Colonic mucosa (tissue), 4 donors: ENCODE results near the gene LRRC17. TPM values are rescaled to one million over a fixed set of nuclear protein-coding genes. Genes with fewer than 3 reads are reported as not detected.

Source experiments
- DNase-seq: peaks from one replicate; pipeline ENCODE4 v3.0.0-alpha.2; 2020
- H3K27ac ChIP-seq: fragments of 200-600 bp; one replicate; pipeline ENCODE4 v1.8.0; 2021
- H3K27me3 ChIP-seq: fragments of 200-600 bp; one replicate; pipeline ENCODE4 v1.8.0; 2021
- H3K36me3 ChIP-seq: fragments of 200-600 bp; one replicate; pipeline ENCODE4 v1.8.0; 2021
- H3K4me1 ChIP-seq: fragments of 200-600 bp; one replicate; pipeline ENCODE4 v1.8.0; 2021; ENCODE audit warnings: mild to moderate bottlenecking
- H3K4me3 ChIP-seq: fragments of 200-600 bp; one replicate; pipeline ENCODE4 v1.8.0; 2021
- H3K9ac ChIP-seq, 2 donors: one replicate each; pipeline ENCODE4 v1.7.0; 2013; ENCODE audit warnings: control low read depth in 2 of 2, low read depth in 2 of 2, low read length in 2 of 2
- H3K9me3 ChIP-seq: fragments of 200-600 bp; one replicate; pipeline ENCODE4 v1.8.0; 2021
- intact Hi-C: fragments of 100-400 bp; cut with DNase I; formaldehyde crosslinking; loops from one replicate; pipeline ENCODE4 v1.14.1; 2022
- total RNA-seq, 2 donors: library from RNA; stranded (reverse); fragmentation: NEBNext Ultra II Directional in 1 of 2; extraction: Animal tissue kit (Norgen Biotek cat#: 25700) in 1 of 2; gene quantifications; one replicate each; pipeline ENCODE4 v1.2.1, GENCODE V29; 2021
- TF ChIP-seq, protein P1 (sequence below): fragments of 200-600 bp; IDR thresholded peaks from one replicate; pipeline ENCODE4 v1.8.0; 2022; ENCODE audit warnings: antibody characterized with exemption, mild to moderate bottlenecking
- donor health status: healthy.
- donor health status: DM: no; HTN: no; CAD: no.
- donor health status: DM: no; HTN: no; CAD: no.

Gene LRRC17
- total RNA-seq, 2 donors from 2014 or later = 0.91 to 1.1 TPM

DNA sequence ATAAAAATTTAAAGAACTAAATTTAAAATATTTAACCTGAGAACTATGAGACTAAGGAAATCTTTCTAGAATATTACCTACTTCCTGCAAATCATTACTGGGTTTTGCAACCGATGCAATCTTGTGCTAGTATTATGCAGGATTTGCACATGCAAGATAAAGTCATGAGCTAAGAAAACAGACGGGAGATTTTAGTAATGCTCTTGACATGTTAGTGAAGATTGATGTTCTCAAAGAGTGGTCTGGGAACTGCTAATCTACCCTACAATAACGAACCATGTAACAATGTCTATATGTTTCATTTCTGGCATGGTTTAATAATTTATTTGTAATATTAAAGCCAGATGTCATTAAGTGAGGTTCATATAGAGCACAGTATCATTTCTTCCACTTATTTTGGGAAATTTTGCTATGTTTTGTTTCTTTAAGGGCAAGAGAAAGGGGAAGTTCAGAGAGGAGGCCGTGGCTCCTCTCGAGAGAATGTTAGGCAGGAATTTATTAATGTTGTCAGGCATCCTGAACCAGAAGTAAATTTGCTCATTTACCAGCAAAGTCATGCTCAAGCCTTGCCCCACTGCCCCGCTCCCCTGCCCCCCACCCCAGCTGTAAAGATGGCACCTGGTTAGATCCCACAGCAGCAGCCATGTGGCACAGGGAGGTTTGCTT, 22.8 kb downstream of the LRRC17 start:
- no peaks in the 10 kb centered on the region for H3K4me1 ChIP-seq
- no peak overlapping the region for H3K4me3 ChIP-seq
- H3K27me3 ChIP-seq = no peaks in the 10 kb centered on the region
- no peaks in the 10 kb centered on the region for H3K36me3 ChIP-seq
- TF ChIP-seq, protein P1, sequence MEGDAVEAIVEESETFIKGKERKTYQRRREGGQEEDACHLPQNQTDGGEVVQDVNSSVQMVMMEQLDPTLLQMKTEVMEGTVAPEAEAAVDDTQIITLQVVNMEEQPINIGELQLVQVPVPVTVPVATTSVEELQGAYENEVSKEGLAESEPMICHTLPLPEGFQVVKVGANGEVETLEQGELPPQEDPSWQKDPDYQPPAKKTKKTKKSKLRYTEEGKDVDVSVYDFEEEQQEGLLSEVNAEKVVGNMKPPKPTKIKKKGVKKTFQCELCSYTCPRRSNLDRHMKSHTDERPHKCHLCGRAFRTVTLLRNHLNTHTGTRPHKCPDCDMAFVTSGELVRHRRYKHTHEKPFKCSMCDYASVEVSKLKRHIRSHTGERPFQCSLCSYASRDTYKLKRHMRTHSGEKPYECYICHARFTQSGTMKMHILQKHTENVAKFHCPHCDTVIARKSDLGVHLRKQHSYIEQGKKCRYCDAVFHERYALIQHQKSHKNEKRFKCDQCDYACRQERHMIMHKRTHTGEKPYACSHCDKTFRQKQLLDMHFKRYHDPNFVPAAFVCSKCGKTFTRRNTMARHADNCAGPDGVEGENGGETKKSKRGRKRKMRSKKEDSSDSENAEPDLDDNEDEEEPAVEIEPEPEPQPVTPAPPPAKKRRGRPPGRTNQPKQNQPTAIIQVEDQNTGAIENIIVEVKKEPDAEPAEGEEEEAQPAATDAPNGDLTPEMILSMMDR = no peak
- intact Hi-C loops = no loop called here
- H3K9ac ChIP-seq = no peak overlapping the region
- DNase-seq = no peak
- H3K9me3 ChIP-seq = no peaks in the 10 kb centered on the region
- no peak overlapping the region for H3K27ac ChIP-seq

DNA sequence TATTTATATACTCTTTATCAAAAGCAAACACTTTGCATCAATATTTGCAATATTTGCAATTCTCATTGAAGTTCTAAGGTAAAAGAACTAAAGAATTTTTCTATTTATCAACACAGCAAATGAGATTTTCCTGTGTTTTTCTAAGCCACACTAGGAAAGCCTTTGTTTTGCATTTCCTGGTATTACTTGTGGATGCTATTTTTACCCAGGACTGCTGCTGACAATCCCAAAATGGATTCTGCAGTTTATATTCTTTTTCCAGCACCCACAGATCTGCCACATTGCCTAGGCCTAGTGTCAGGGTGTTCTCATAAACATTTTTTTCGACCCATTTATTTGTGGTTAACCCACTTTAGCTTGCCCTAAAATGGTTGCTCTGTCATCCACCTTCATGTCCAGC, 25.9 kb downstream of the LRRC17 start:
- Histone ChIP-seq H3K36me3 (no peaks in the 10 kb centered on the region), H3K9me3 (no peaks in the 10 kb centered on the region), H3K9ac (no peak overlapping the region), H3K27ac (no peak overlapping the region), H3K27me3 (no peaks in the 10 kb centered on the region), H3K4me3 (no peak overlapping the region), H3K4me1 (no peaks in the 10 kb centered on the region)
- DNase-seq = no peak
- intact Hi-C loops = no loop called here
- TF ChIP-seq, protein P1 = no peak

DNA sequence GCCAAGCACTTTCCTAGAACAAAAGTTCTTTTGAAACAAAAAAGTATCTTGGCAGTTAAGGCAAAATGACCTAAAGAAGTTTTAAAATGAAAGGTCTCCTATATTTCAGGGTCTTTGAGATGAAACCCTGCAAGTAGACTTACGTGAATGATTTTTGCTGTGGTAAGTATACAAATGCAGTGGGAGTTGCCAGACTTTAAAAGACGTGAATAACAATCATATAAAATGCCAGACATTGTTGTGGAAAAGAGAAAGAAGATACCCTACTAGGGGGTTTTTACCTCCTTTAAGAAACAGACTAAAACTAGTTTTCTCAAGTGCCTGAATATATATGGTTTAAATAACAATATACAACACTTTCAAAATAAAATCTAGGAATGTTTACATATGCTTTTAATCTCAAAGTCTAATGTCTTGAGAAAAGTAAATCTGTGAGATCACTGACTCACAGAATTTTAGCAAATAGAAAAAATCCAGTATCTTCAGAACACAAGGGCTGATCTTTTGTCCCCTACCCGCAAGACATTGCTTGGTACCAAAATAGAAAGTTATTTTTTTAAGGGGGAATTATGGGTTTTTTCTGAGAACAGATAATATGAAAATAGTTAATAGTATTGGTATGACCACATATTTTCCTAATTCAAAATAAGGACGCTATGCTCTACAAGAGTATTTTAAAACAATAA, 29.5 kb downstream of the LRRC17 start:
- intact Hi-C loops = no loop called here
- H3K36me3 ChIP-seq = no peaks in the 10 kb centered on the region
- no peak overlapping the region for H3K4me3 ChIP-seq
- H3K9me3 ChIP-seq = no peaks in the 10 kb centered on the region
- TF ChIP-seq, protein P1 = no peak
- no peaks in the 10 kb centered on the region for H3K27me3 ChIP-seq
- no peaks in the 10 kb centered on the region for H3K4me1 ChIP-seq
- no peak for DNase-seq
- no peak overlapping the region for H3K27ac ChIP-seq
- H3K9ac ChIP-seq = no peak overlapping the region

DNA sequence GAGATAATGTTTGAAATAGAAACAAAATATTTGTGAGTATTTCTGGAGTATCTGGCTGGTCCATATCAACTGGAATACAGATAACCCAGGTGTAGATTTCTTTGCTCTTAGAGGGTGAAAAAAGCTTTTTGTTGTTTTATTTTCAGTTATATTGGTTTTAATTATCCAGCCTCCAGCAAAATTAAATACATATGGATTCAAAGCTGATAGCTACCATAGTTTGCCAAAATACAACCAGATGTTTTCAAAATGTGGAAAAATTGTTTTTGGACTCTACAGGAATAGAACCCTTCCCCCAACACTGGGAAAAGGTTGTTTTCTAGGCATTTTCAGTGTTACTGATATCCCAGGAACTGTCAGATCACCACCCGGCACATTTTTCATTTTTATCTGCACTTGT, 30.1 kb downstream of the LRRC17 start:
- Histone ChIP-seq H3K9me3 (no peaks in the 10 kb centered on the region), H3K36me3 (no peaks in the 10 kb centered on the region), H3K27me3 (no peaks in the 10 kb centered on the region), H3K9ac (no peak overlapping the region), H3K4me1 (no peaks in the 10 kb centered on the region), H3K27ac (no peak overlapping the region), H3K4me3 (no peak overlapping the region)
- TF ChIP-seq, protein P1 = no peak
- intact Hi-C loops = no loop called here
- no peak for DNase-seq

DNA sequence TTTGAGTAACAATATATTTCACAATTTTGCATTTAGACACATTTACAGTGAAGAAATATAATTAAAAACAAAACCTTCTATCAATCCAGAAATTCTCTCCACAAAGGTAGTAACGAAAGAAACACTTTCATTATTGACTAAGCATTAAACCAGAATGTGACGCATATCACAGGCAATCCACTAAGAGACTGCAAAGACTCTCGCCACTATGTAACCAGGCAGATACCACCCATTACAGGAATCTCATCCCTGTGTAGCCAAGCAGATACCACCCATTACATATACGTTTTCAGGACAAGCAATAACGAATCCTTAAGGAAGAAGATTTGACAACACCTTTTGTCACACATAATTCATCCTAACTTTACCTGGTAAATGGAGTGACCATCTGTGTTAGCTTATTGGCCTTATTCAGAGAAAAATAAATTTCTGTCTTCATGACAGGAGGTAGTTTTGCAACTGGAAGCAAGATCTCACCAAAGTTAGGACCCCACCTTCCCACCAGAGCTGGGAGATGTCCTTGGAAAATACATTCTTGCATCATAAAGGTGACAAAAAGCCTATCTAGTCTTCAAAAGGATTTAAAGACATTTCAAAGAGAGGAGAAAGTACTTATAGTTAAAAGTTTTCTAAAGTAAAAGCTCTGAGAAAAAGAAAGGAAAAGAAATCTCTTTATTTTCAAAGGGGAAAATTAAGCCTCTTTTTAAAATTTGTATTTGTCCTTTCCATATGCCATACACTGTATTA, 30.8 kb downstream of the LRRC17 start:
- no peaks in the 10 kb centered on the region for H3K27me3 ChIP-seq
- H3K9ac ChIP-seq = no peak overlapping the region
- no peak overlapping the region for H3K27ac ChIP-seq
- H3K9me3 ChIP-seq = no peaks in the 10 kb centered on the region
- no peaks in the 10 kb centered on the region for H3K4me1 ChIP-seq
- intact Hi-C loops = no loop called here
- no peaks in the 10 kb centered on the region for H3K36me3 ChIP-seq
- H3K4me3 ChIP-seq = no peak overlapping the region
- no peak for DNase-seq
- TF ChIP-seq, protein P1 = no peak
